GF-D8 (cell line): ENCODE measurements around the gene SOWAHA.
"Not testable (repeated sequence)": the region's sequence is repeated elsewhere in the genome, so short reads cannot be mapped to it uniquely, and the experiment has no call there.

Experiments
- DNase-seq: peaks from one replicate; lab custom pipeline; 2025; lab: John Stamatoyannopoulos, UW

Gene SOWAHA

DNA sequence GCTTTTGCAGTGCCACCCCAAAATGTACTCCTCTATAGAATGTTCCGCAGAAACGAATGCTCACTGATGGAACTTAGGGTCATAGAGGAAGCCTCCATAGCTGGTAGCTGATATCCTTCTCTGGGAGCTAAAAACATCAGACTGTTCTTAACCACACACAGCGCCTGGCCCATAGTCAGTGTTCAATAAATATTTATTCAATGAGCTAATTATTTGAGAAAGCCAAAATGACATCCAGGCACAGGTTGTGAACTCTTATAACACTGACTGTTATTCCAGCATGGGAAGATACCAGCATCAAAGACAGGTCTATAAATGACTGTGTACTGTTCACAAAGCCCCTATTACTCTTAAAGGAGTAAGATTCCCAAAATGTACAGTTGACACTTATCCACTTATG is 40.2 kb downstream of the SOWAHA start:
- DNase-seq, result no peak

DNA sequence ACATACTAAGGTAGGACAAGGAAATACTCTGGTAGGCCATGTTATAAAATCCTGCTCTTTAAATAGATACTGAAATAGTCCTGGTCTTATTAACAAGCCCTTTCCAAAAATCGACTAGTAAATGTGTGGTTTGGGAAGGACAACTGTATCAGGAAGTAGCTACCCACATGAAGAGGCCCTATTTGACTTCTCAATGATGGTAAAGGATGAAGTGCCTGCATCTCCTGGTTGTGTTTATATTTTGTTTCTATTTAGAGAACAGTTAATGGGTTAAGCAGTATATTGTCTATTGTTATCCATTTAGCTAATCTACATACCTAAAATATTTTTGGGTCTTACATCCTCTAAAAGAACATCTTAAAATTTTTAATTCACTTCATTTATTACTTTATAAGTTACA is 40.7 kb downstream of the SOWAHA start:
- DNase-seq, result no peak

DNA sequence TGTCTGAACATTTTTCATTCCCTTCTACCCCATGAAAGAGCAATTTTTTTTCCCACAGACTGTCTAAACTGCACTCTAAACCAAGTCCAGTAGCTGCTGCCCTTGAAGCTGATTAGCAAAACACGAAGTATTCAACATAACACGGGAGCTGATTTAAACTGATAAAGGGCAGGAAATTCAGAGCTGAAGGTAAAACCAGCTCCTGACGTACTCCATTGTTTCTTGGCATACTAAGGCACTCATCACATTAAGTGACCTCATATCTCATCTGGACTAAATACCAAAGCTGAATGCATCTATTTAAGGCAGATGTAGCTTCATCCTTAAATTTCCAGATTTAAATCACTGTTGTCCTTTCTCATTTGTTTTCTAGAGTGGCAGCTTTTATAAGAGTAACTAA is 41.2 kb downstream of the SOWAHA start:
- DNase-seq, result no peak

DNA sequence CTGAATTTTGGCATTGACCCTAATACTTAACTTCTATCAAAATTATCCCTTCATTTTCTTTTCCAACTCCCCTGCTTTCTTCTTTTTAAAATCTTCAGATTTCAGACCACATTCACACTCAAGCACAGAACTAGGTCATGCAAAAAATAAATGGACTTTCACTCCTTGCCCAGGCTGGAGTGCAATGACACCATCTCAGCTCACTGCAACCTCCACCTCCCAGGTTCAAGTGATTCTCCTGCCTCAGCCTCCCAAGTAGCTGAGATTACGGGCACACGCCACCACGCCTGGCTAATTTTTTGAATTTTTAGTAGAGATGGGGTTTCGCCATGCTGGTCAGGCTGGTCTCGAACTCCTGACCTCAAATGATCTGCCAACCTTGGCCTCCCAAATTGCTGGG is 41.9 kb downstream of the SOWAHA start:
- not testable (repeated sequence) for DNase-seq

DNA sequence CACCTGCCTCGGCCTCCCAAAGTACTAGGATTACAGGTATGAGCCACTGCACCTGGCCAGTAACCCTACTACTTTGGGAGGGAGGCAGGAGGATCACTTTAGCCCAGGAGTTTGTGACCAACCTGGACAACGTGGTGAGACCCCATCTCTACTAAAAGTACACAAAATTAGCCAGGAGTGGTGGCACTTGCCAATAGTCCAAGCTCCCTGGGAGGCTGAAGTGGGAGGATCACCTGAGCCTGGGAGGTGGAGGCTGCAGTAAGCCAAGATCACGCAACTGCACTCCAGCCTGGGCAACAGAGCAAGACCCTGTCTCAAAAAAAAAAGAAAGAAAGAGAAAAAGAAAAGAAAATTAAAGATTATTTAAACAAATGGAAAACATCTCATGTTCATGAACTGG is 42.9 kb downstream of the SOWAHA start:
- no peak for DNase-seq

DNA sequence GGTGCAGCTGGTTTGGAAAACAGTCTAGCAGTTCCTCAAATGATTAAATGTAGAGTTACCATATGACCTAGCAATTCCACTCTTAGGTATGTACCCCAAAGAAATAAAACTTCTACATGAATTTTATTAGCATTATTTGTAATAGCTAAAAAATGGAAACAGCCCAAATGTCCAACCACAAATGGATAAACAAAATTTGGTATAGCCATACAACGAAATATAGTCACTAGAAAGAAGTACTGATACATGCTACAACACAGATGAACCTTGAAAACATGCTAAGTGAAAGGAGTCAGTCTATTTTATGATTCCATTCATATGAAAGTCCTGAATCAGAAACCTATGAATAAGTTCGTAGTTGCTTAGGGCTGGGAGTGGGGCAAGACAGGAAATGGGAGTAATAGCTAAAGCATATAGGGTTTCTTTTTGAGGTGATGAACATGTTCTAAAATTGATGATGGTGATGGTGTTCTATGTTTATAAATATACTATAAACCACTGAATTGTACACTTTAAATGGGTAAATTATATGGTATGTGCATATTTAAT is 46.9 kb downstream of the SOWAHA start:
- DNase-seq, result no peak

DNA sequence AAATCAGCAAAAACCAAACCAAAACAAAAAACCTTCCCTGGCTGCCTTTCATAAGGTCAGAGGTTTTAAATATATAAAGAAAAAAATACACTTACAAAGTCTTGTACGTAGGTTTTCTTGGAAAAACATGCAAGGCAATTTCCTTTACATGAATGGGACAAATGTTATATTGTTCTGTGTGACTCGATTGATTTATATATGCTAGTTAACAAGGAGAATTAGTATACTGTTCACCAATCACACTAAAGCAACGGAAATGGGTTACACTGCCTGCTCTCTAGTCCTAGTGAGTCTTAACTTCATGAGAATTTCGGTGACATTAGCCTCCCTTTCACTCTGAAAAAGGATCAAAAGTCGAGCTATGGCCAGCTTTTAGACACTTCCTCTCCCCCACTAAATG is 47.6 kb downstream of the SOWAHA start:
- no peak for DNase-seq

DNA sequence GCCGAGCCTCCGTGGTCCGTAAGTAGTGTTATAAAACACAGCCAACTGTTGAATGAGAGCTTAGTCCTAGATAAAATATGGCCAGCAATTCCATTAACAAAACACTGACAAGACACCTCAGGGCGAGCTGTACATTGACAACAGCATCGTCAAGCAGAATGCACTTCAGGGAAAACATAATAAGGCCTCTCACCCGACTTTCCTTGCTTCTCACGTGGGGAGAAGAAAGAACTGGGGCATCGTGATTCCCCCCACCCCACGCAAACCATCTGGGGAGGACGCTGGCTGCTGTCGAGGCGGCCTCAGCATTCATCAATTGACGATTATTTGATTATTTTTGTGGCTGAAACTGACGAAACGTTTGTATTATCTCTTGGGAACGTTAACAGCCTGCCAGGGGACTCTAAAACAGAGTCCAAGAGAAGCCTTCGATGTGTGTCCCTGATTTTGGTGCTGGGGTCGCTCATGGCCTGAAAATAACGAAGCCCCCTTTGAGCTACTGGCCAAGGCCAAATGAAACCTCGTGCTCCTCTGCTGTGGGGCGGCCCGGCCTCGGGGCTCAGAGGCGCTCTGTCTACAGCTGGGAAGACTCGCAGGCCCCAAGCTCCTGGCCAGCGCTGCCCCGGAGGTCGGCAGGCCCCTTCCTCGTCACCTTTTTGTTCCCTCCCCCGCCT is 52.7 kb downstream of the SOWAHA start:
- DNase-seq, result no peak
